ENCODE measurements around the gene COL20A1.
A peak's percentile ranks its signal among the peaks of the same experiment; 100 is the strongest.

COL20A1 gene

GRCh38 chr20:63278661-63279060 is 14.3 kb upstream of the COL20A1 start:
- no peak for DNase-seq (ENCODE audit: low spot score)

- no peak for DNase-seq (ENCODE audit: low spot score)
Measured at GRCh38 chr20:63279931-63280330, 13.1 kb upstream of the COL20A1 start.

GRCh38 chr20:63280371-63280770 is 12.6 kb upstream of the COL20A1 start:
- DNase-seq (ENCODE audit: low spot score) = no peak

GRCh38 chr20:63280929-63281545 is 11.9 kb upstream of the COL20A1 start:
- no peak for DNase-seq (ENCODE audit: low spot score)

GRCh38 chr20:63281742-63282665 is 11.0 kb upstream of the COL20A1 start:
- DNase-seq (ENCODE audit: low spot score) = no peak

- DNase-seq (ENCODE audit: low spot score) = no peak
Measured at GRCh38 chr20:63282946-63283345, 10.0 kb upstream of the COL20A1 start.

GRCh38 chr20:63283397-63284082 is 9.4 kb upstream of the COL20A1 start:
- no peak for DNase-seq (ENCODE audit: low spot score)

- no peak for DNase-seq (ENCODE audit: low spot score)
Measured at GRCh38 chr20:63284083-63284440, 8.9 kb upstream of the COL20A1 start.

GRCh38 chr20:63284544-63284949 is 8.4 kb upstream of the COL20A1 start:
- DNase-seq (ENCODE audit: low spot score) = no peak

- DNase-seq (ENCODE audit: low spot score) = no peak
Measured at GRCh38 chr20:63284981-63285524, 7.9 kb upstream of the COL20A1 start.

GRCh38 chr20:63285636-63286615 is 7.1 kb upstream of the COL20A1 start:
- no peak for DNase-seq (ENCODE audit: low spot score)

- no peak for DNase-seq (ENCODE audit: low spot score)
Measured at GRCh38 chr20:63286781-63287696, 5.9 kb upstream of the COL20A1 start.

GRCh38 chr20:63287697-63288580 is 5.0 kb upstream of the COL20A1 start:
- no peak for DNase-seq (ENCODE audit: low spot score)

- DNase-seq (ENCODE audit: low spot score) = no peak
Measured at GRCh38 chr20:63288581-63289251, 4.3 kb upstream of the COL20A1 start.

GRCh38 chr20:63289311-63290135 is 3.5 kb upstream of the COL20A1 start:
- no peak for DNase-seq (ENCODE audit: low spot score)

- no peak for DNase-seq (ENCODE audit: low spot score)
Measured at GRCh38 chr20:63290136-63290676, 2.8 kb upstream of the COL20A1 start.

- peak; percentile 92 for DNase-seq (ENCODE audit: low spot score)
Measured at GRCh38 chr20:63290677-63291472, 2.1 kb upstream of the COL20A1 start.
